ENCODE measurements around the gene DFFB. TPM values are rescaled to one million over a fixed set of nuclear protein-coding genes. Genes with fewer than 3 reads are reported as not detected.

The DFFB gene
- total and polyA plus RNA-seq, 9 of the 15 experiments (the other 6 are each of a cell fraction or from before 2014, with no cell fraction given): 2.3 to 15.8 (median 11.5) TPM

- TF ChIP-seq CBX3 (IDR thresholded peaks at IDR 0.05; ENCODE audit: borderline replicate concordance in 1 of 2, low read length in 2 of 2) (no peak), REST (IDR thresholded peaks at IDR 0.05; ENCODE audit: borderline replicate concordance) (no peak), REST (CRISPR knock-in tag; IDR thresholded peaks at IDR 0.05; ENCODE audit: low read depth) (no peak), MCM7 (IDR thresholded peaks at IDR 0.05) (no peak), KLF10 (CRISPR knock-in tag; IDR thresholded peaks at IDR 0.05) (no peak), RBM39 (optimal IDR thresholded peaks at IDR 0.05; ENCODE audit: low read depth, low read length) (no peak), KHSRP (IDR thresholded peaks at IDR 0.05) (no peak), SPI1 (IDR thresholded peaks at IDR 0.05; ENCODE audit: borderline replicate concordance, low read depth, low read length) (no peak)
- CTCF ChIA-PET (ENCODE audit: low intra/inter-chr PET ratio): no interaction called here
- H3K36me3 ChIP-seq (ENCODE audit: control insufficient read depth, insufficient read depth, low read length): peaks cover 55% of the 10 kb centered on the region; the same call in 2 of the 3 replicates
- H2AFZ ChIP-seq (ENCODE audit: low read depth, low read length): no peak overlapping the region
- 74% methylated on average over 3 of the region's 3 CpGs for WGBS (ENCODE audit: insufficient coverage, low coverage, missing lambda C conversion rate)
- ATAC-seq (no peak), FAIRE-seq (no peak), DNase-seq (ENCODE audit: extremely low read depth in 1 of 4, low spot score in 3 of 4) (no peak)
- H3K9me1 ChIP-seq (ENCODE audit: control insufficient read depth, insufficient read depth, low read length): no peaks in the 10 kb centered on the region
- in situ Hi-C loops (cut with MboI): no loop called here
- H3K79me2 ChIP-seq (ENCODE audit: control insufficient read depth, insufficient read depth, low read length): no peaks in the 10 kb centered on the region
- no peaks in the 10 kb centered on the region for H4K20me1 ChIP-seq (replicated peaks; ENCODE audit: control insufficient read depth, insufficient read depth, low read length)
- POLR2A ChIA-PET: interaction anchor here (0.6 to 1.1 kb wide), 3 partner anchors 8 to 189 kb away, joined by 3 read pairs; no protein-coding TSS in a partner anchor
- no peak overlapping the region for H3K4me3 ChIP-seq
- intact Hi-C loops (cut with micrococcal nuclease): no loop called here
- no peak overlapping the region for H3K27ac ChIP-seq (ENCODE audit: extremely low read depth, low read depth, low read length)
- H3K4me2 ChIP-seq (ENCODE audit: insufficient read depth, low read length): no peak overlapping the region
- no peaks in the 10 kb centered on the region for H3K9me3 ChIP-seq (replicated peaks; ENCODE audit: control insufficient read depth, insufficient read depth, low read depth, low read length)
- no TSS peak for BruUV-seq (replicated peaks)
- no peaks in the 10 kb centered on the region for H3K27me3 ChIP-seq (ENCODE audit: control insufficient read depth in 2 of 2, insufficient read depth in 2 of 2, low read length in 2 of 2)
- H3K4me1 ChIP-seq (replicated peaks in 1 of 2; ENCODE audit: control insufficient read depth in 2 of 2, insufficient read depth in 2 of 2, low read length in 2 of 2): no peaks in the 10 kb centered on the region
- no peak overlapping the region for H3K9ac ChIP-seq (ENCODE audit: insufficient read depth in 1 of 2, low read depth in 2 of 2, low read length in 2 of 2)
Observed at GRCh38 chr1:3846541-3846940, 10.7 kb upstream of the DFFB start.

Data from K562 (cell line).